HG02759 (cell line): ENCODE results near the gene UBXN4.
"Not testable (repeated sequence)": the region's sequence is repeated elsewhere in the genome, so short reads cannot be mapped to it uniquely, and the experiment has no call there.

Source experiments
- ATAC-seq: cut with Tn5 transposase; IDR thresholded peaks from one replicate; pipeline ENCODE4 v1.9.1; 2021; ENCODE audit warnings: mild to moderate bottlenecking, moderate library complexity; ENCODE audit not compliant: unreplicated experiment

Gene UBXN4

GRCh38 chr2:135741395-135742324, at the start of gene UBXN4:
Gene UBXN4 (plus strand): TSS chr2:135741855. CDS start chr2:135741930, 75 bp downstream.
- ATAC-seq: peak; percentile 93

GRCh38 chr2:135694711-135695110, 46.9 kb upstream of the UBXN4 start:
- ATAC-seq: no peak

- no peak for ATAC-seq
Measured at GRCh38 chr2:135698838-135699237, 42.8 kb upstream of the UBXN4 start.

- no peak for ATAC-seq
Measured at GRCh38 chr2:135701442-135701841, 40.2 kb upstream of the UBXN4 start.

- ATAC-seq: no peak
Measured at GRCh38 chr2:135703300-135703699, 38.4 kb upstream of the UBXN4 start.

GRCh38 chr2:135704075-135704474, 37.6 kb upstream of the UBXN4 start:
- not testable (repeated sequence) for ATAC-seq

GRCh38 chr2:135708159-135708558, 33.5 kb upstream of the UBXN4 start:
- ATAC-seq: no peak

GRCh38 chr2:135709992-135710391, 31.7 kb upstream of the UBXN4 start:
- ATAC-seq: no peak

- not testable (repeated sequence) for ATAC-seq
Measured at GRCh38 chr2:135715086-135715485, 26.6 kb upstream of the UBXN4 start.

- ATAC-seq: no peak
Measured at GRCh38 chr2:135728064-135728743, 13.5 kb upstream of the UBXN4 start.

GRCh38 chr2:135732561-135732960, 9.1 kb upstream of the UBXN4 start:
- ATAC-seq: no peak

GRCh38 chr2:135733045-135733444, 8.6 kb upstream of the UBXN4 start:
- no peak for ATAC-seq

GRCh38 chr2:135736546-135736945, 5.1 kb upstream of the UBXN4 start:
- no peak for ATAC-seq

- no peak for ATAC-seq
Measured at GRCh38 chr2:135740206-135740605, 1.4 kb upstream of the UBXN4 start.

GRCh38 chr2:135741043-135741394, 636 bp upstream of the UBXN4 start:
- no peak for ATAC-seq

GRCh38 chr2:135742325-135742757, 686 bp downstream of the UBXN4 start:
- ATAC-seq: peak; percentile 22

- no peak for ATAC-seq
Measured at GRCh38 chr2:135743860-135744259, 2.2 kb downstream of the UBXN4 start.

- no peak for ATAC-seq
Measured at GRCh38 chr2:135744760-135745314, 3.2 kb downstream of the UBXN4 start.

- no peak for ATAC-seq
Measured at GRCh38 chr2:135745545-135745944, 3.9 kb downstream of the UBXN4 start.

- no peak for ATAC-seq
Measured at GRCh38 chr2:135755573-135755972, 13.9 kb downstream of the UBXN4 start.

GRCh38 chr2:135756692-135757091, 15.0 kb downstream of the UBXN4 start:
- ATAC-seq: no peak

- no peak for ATAC-seq
Measured at GRCh38 chr2:135762022-135762421, 20.4 kb downstream of the UBXN4 start.
